ENCODE measurements around the gene DLG1.

Gene DLG1

GRCh38 chr3:197003461-197004385 is 294.7 kb downstream of the DLG1 start:
- TF ChIP-seq CTCF (IDR thresholded peaks at IDR 0.05; ENCODE audit: extremely low read depth, missing control alignments): no peak

GRCh38 chr3:197002701-197003454 is 295.5 kb downstream of the DLG1 start:
- DNase-seq (ENCODE audit: low spot score): peak; percentile 99
- peak; percentile 97 for TF ChIP-seq CTCF (IDR thresholded peaks at IDR 0.05; ENCODE audit: extremely low read depth, missing control alignments)

More at GRCh38 chr3:197003461-197004385, 294.7 kb downstream of the DLG1 start:
- no peak for DNase-seq (ENCODE audit: low spot score)

DNA sequence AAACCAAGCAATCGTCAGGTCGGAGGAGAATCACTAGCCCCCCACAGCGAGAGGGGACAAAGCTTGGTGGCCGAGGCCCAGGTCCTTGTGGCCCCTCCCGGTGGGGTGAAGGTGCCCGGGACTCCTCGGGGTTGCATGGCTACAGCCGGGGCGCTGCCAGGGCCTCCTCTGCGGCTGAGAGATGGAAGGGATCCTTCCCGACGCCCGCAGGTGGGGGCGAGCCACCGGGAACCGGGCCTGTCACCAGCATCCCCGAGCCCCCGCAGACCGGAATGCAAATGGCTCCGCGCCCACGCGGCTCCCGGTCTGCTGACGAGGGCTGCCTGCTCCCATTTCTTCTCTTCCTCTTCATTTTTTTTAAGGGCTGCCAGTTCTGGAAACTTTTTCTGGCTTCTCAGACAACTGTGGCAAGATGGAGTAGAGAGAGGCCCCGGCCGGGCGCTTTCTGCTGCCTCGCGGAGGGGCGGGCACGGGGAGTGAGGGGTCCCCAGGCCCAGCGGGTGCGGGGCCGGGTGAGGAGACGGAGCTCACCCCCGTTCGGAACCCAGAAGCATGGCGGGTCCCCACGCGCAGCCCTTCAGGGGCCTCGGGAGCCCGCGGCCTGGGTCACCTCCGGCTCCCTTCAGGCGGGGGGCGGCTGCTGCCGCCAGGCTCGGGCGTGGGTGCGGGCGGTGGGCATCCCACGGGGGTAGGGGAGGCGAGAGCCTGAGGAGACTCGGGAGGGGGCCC is 296.3 kb downstream of the DLG1 start:
- DNase-seq (ENCODE audit: low spot score): no peak
- TF ChIP-seq CTCF (IDR thresholded peaks at IDR 0.05; ENCODE audit: extremely low read depth, missing control alignments): no peak

DNA sequence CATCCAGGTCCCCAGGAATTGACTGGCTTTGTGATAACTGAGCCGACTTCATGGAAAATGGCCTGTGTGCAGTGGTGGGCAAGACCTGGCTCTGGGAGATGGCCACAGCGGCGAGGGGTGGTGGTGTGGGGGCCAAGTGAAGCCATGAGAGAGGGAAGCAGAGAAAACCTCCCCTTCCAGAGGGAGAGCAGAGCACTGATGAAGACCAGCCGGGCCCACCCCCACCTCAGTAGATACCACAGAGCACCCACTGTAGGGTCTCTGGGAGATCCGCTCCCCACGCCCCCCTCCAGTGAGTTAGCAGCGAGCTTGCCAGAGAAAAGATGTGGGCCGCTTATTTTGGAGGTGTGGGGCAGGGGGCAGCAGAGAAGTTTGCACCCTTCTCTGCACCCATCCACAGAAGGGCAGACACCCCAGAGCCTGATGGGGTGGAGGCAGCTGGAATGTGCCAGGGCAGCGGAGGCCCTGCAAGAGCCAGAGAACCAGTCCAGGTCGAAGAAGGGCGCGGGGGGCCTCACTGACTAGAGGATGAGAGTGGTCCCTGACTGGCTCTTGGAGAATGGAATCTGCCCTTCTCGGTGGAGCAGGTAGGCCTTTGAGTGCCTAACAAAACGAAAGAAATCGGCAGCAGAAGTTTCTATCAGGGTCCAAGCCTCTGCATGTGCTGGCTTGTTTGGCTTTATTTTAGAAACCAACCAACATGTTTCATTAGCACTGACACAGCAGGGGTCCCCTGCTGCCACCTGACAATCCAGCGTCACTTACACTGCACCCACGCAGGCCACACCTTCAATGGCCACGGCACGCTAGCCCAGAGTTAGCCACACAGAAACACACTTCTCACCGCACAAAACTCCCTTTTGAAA is 297.1 kb downstream of the DLG1 start:
- TF ChIP-seq CTCF (IDR thresholded peaks at IDR 0.05; ENCODE audit: extremely low read depth, missing control alignments): no peak
- DNase-seq (ENCODE audit: low spot score): no peak

- TF ChIP-seq CTCF (IDR thresholded peaks at IDR 0.05; ENCODE audit: extremely low read depth, missing control alignments): no peak
- no peak for DNase-seq (ENCODE audit: low spot score)
Measured at GRCh38 chr3:197000211-197000610, 298.2 kb downstream of the DLG1 start.

- TF ChIP-seq CTCF (IDR thresholded peaks at IDR 0.05; ENCODE audit: extremely low read depth, missing control alignments): no peak
- no peak for DNase-seq (ENCODE audit: low spot score)
Measured at GRCh38 chr3:196998966-196999760, 299.2 kb downstream of the DLG1 start.

Data from GM20000 (cell line).